GM19238 (cell line): Measurements from ENCODE around the gene PIP5K1A.

Experiments
- DNase-seq: peaks from one replicate; pipeline ENCODE4 v3.0.0; 2011; ENCODE audit warnings: low spot score; ENCODE audit not compliant: insufficient read length

PIP5K1A gene

GRCh38 chr1:151288502-151288901 lies 90.2 kb downstream of the PIP5K1A start:
- no peak for DNase-seq

DNA sequence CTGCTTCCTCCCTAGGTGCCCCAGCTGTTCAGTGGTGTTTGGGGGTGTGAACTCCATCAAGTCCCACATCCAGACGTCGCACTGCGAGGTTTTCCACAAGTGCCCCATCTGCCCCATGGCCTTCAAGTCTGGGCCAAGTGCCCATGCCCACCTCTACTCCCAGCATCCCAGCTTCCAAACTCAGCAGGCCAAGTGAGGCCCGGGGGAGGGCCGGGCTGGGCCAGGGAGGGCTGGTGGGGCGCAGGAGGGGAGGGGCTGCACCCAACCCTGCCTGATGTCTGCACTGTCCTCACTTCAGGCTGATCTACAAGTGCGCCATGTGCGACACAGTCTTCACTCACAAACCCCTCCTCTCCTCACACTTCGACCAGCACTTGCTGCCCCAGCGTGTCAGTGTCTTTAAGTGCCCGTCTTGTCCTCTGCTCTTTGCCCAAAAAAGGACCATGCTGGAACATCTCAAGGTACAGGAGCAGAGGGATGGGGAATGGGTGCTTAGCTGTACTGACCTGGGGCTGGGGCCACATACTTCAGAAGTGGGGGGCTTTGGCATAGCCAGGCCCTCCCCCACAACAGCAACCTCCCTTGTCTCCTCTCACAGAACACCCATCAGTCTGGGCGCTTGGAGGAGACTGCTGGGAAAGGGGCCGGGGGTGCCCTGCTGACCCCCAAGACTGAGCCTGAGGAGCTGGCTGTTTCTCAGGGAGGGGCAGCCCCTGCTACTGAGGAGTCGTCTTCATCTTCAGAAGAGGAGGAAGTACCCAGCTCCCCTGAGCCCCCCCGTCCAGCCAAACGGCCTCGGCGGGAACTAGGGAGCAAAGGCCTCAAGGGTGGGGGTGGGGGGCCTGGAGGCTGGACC lies 91.0 kb downstream of the PIP5K1A start:
- DNase-seq, result no peak

DNA sequence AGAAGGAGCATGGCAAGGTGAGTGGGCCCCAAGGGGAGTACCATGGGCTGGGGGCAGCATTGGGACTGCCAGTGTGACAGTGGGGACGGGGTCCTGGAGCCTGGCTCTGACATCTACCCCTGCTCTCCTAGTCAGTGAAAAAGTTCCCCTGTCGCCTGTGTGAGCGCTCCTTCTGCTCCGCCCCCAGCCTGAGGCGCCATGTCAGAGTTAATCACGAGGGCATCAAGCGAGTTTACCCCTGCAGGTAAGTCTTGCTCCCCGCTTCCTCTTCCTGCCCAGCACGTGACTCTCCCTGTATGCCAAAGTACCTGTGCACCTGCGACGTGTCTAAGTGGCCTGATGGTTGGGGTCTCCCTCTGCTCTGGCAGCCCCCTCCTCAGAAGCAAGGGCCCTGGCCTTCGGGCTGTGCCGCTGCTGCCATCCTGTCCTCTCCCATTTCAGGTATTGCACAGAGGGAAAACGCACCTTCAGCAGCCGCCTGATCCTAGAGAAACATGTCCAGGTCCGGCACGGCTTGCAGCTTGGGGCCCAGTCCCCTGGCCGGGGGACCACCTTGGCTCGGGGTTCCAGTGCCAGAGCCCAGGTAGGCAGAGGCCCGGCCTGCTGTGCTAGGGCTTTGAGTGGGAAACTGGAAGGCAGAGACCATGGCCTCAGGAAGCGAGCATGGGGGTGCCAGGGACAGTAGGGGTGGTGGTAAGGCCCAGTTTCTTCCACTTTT lies 91.8 kb downstream of the PIP5K1A start:
- DNase-seq, result no peak

DNA sequence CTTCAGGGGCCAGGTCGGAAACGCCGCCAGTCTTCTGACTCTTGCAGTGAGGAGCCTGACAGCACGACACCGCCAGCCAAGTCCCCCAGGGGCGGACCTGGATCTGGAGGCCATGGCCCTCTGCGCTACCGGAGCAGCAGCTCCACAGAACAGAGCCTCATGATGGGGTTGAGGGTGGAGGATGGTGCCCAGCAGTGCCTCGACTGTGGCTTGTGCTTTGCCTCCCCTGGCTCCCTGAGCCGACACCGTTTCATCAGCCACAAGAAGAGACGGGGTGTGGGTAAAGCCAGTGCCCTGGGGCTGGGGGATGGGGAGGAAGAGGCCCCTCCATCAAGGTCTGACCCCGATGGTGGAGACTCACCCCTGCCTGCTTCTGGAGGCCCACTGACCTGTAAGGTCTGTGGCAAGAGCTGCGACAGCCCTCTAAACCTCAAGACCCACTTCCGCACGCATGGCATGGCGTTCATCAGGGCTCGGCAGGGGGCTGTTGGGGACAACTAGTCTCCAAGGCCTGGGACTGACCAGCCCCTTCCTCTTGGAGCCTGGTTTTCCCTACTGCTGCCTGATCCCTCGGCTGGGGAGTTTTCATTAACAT lies 92.5 kb downstream of the PIP5K1A start:
- no peak for DNase-seq

DNA sequence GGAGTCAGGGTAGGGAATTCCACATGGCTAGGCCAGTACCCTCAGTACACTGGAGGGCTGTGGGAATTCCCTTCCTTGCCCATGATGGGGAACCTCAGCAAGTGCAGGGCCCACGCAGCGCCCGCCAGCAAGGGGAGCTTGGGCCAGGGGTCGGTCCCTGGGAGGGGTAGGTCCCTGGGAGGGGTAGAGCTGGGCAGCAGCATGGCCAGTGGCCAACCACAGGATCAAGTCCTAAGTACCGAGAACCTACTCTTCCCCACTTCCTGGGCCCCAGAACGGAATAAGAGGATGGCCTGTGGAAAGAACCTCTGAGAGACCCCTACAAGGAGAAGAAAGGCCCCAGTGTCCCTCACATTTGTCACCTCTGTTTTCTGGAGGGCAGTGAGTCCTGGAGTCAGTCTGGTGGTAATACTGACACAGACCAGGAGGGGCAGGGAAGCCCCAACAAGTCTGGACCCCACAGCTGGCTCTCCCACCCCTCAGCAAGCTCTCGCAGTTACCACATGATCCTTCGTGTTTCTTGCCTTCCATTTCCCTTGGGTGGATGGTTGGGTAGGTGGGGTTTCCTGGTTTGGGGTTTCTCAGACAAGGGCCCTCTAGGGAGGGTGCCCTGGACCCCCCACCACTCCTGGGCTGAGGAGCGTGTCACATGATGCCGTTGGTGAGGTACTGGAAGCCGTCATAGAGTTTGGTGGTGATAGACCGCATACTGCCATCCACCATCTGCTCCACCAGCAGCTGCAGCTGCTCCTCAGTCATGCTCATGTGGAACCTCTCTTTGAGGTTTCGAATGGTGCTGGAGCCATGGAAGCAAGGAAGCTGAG lies 94.1 kb downstream of the PIP5K1A start:
- no peak for DNase-seq

GRCh38 chr1:151293093-151293492 lies 94.7 kb downstream of the PIP5K1A start:
- DNase-seq, result no peak

- no peak for DNase-seq
Observed at GRCh38 chr1:151294742-151295462, 96.5 kb downstream of the PIP5K1A start.
